Nephron progenitor cell (in vitro differentiated cells): ENCODE measurements around the gene SLC25A25.

Source experiments
- DNase-seq: peaks from one replicate; pipeline ENCODE4 v3.0.0; 2021
- H3K27ac Mint-ChIP-seq: 2 replicates; pipeline ENCODE4 v1.8.0; 2021; ENCODE audit warnings: mild to moderate bottlenecking, moderate library complexity, mixed read lengths
- H3K27me3 Mint-ChIP-seq: 2 replicates; pipeline ENCODE4 v1.8.0; 2021; ENCODE audit warnings: mild to moderate bottlenecking, low read depth, mixed read lengths; ENCODE audit not compliant: poor library complexity
- H3K36me3 Mint-ChIP-seq: 2 replicates; pipeline ENCODE4 v1.8.0; 2021; ENCODE audit warnings: low read depth, mixed read lengths
- H3K4me1 Mint-ChIP-seq: 2 replicates; pipeline ENCODE4 v1.8.0; 2021; ENCODE audit warnings: mixed read lengths
- H3K4me3 Mint-ChIP-seq: 2 replicates; pipeline ENCODE4 v1.8.0; 2021; ENCODE audit warnings: mild to moderate bottlenecking, moderate library complexity, mixed read lengths
- H3K9me3 Mint-ChIP-seq: 2 replicates; pipeline ENCODE4 v1.8.0; 2021; ENCODE audit warnings: mild to moderate bottlenecking, moderate library complexity, mixed read lengths
- CTCF ChIP-seq: fragments of 200-600 bp; sonication (generic); IDR thresholded peaks from 2 replicates; pipeline ENCODE4 v1.5.0; 2021; ENCODE audit warnings: antibody characterized with exemption

Gene SLC25A25

GRCh38 chr9:128115187-128116103 is 47.4 kb downstream of the SLC25A25 start:
- Mint-ChIP-seq H3K27ac (no peak overlapping the region), H3K9me3 (peaks cover 3% of the 10 kb centered on the region), H3K36me3 (peaks cover 16% of the 10 kb centered on the region), H3K27me3 (peaks cover 2% of the 10 kb centered on the region), H3K4me3 (no peak overlapping the region), H3K4me1 (peaks cover 12% of the 10 kb centered on the region)
- no peak for DNase-seq
- TF ChIP-seq CTCF, result no peak

DNA sequence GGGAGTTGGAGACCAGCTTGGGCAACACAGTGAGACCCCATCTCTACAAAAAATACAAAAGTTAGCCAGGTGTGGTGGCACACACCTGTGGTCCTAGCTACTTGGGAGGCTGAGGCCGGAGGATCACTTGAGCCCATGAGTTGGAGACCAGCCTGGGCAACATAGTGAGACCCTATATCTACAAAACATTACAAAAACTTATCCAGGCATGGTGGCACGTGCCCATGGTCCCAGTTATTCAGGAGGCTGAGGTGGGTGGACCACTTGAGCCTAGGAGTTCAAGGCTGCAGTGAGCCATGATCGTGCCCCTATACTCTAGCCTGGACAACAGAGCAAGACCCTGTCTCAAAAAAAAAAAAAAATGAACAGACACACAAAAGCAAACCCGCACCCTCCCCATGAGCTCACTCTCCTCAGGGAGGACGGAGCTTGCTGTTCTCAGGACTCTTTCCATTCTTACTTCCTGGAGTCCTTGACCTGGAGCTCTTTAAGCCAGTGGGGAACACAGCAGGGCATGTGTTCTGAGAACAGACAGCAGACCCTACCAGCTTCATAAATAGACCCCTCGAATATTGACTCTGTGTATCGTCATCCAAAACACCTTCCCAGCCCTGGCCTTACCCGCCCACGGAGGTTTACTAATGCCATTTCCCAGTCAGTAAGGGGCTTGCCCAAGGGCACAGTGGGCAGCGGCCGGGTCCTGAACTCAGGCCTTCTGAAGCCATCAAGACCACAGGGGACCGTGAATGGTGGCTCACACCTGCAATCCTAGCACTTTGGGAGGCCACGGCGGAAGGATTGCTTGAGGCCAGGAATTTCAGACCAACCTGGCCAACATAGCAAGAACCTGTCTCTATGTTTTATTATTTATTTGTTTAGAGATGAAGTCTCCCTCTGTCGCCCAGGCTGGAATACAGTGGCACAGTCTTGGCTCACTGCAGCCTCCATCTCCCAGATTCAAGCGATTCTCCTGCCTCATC is 48.4 kb downstream of the SLC25A25 start:
- Mint-ChIP-seq H3K27me3 (no peaks in the 10 kb centered on the region), H3K9me3 (peaks cover 3% of the 10 kb centered on the region), H3K27ac (no peak overlapping the region), H3K4me1 (peaks cover 6% of the 10 kb centered on the region), H3K36me3 (peaks cover 16% of the 10 kb centered on the region), H3K4me3 (no peak overlapping the region)
- DNase-seq, result no peak
- no peak for TF ChIP-seq CTCF

DNA sequence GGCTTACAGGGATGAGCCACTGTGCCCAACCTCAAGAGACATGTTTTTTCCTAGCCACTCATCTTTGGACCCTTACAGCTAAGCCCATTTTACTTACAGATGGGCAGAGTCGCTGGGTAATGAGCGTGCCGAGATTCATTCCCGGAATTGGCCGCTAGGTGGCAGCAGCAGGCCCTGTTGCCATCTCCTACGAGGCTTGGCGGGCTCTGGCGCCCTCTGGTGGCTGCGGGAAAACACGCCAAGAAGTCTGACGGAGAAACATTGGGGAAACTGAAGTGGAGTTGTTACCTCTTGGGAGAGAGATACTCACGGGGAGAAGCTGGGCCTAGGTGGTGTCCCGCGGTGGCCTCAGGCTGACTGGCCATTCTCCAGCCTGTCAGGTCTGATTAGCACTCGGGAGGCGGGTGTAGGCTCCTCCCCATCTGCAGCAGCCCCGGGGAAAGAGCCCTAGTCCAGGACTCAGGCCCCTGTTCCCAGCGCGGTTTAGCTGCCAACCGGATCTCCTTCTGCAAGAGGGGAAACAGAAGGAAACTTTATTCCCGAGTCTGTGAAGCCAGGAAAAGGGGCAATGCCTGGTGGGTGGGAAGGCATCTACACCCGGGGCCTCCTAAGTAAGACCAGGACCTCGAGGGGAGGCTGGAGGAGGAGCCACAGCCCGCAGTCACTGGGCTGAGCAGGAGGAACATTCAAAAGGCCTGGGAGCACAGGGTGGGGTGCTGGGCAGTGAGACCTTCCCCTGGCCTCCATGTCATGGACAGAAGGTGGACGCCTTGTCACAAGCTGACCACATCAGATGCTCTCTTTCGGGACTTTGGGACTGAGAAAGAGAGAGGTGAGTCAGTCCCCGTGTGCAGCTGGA is 49.8 kb downstream of the SLC25A25 start:
- DNase-seq, result peak; percentile 99
- TF ChIP-seq CTCF, result peak; percentile 100
- peaks cover 3% of the 10 kb centered on the region for H3K9me3 Mint-ChIP-seq
- H3K4me3 Mint-ChIP-seq, result peak overlapping the region; percentile 31
- peaks cover 6% of the 10 kb centered on the region for H3K4me1 Mint-ChIP-seq
- peaks cover 15% of the 10 kb centered on the region for H3K36me3 Mint-ChIP-seq
- H3K27ac Mint-ChIP-seq, result no peak overlapping the region
- no peaks in the 10 kb centered on the region for H3K27me3 Mint-ChIP-seq

- Mint-ChIP-seq H3K36me3 (peaks cover 9% of the 10 kb centered on the region), H3K27ac (no peak overlapping the region), H3K4me3 (no peak overlapping the region), H3K27me3 (no peaks in the 10 kb centered on the region), H3K4me1 (peaks cover 6% of the 10 kb centered on the region), H3K9me3 (peaks cover 2% of the 10 kb centered on the region)
- no peak for DNase-seq
- no peak for TF ChIP-seq CTCF
These were observed 50.4 kb downstream of the SLC25A25 start for GRCh38 chr9:128118472-128118857.

GRCh38 chr9:128118971-128119665 is 51.1 kb downstream of the SLC25A25 start:
- no peak for DNase-seq
- peaks cover 6% of the 10 kb centered on the region for H3K4me1 Mint-ChIP-seq
- H3K27ac Mint-ChIP-seq, result no peak overlapping the region
- peaks cover 5% of the 10 kb centered on the region for H3K36me3 Mint-ChIP-seq
- H3K9me3 Mint-ChIP-seq, result no peaks in the 10 kb centered on the region
- H3K27me3 Mint-ChIP-seq, result no peaks in the 10 kb centered on the region
- H3K4me3 Mint-ChIP-seq, result no peak overlapping the region
- no peak for TF ChIP-seq CTCF
